Fibroblast of skin of right quadriceps (primary cell): ENCODE measurements around the gene PDE5A.

ENCODE experiments used
- DNase-seq: peaks from one replicate; pipeline ENCODE4 v3.0.0-alpha.2; 2013

PDE5A gene

DNA sequence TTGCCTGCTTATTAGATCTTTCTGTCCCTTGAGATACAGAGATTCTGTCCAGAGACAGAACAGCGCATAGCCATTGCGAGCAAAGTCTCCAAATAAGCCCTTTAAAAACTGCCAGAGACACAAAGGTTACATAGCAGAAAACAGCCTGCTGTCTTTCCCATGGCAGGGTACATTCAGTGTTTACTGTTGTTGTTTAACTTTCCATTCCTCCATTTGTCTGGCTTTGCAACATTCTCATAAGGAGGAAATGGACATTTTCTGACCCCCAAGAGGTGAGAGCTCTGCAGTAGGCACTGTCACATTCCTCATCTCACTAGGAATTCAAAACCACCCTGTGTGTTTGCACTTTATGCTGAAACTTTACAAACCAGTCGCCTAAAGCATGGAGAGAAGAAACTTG, 48.3 kb downstream of the PDE5A start:
- DNase-seq, result no peak

DNA sequence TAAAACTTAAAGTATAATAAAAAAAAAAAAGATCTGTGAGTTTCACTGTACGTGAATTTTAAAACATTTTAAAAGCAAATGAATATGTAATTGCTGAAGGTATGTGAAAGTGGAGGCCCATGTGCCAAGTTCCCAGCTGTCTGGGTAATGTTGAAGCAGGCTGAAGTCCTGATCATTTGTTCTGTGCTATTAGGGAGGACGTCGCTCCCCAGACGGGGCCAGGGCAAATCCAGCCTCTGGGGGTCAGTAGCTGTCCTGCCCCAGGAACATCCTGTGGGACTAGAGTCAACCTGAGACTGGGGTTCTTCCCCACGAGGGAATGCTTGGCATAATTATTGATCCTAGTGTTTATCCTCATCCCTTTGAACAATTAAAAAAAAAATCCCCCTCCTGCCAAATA, 48.8 kb downstream of the PDE5A start:
- no peak for DNase-seq

- peak; percentile 13 for DNase-seq
Observed at GRCh38 chr4:119570401-119570800, 58.2 kb downstream of the PDE5A start.

GRCh38 chr4:119564106-119564505, 64.5 kb downstream of the PDE5A start:
- no peak for DNase-seq

DNA sequence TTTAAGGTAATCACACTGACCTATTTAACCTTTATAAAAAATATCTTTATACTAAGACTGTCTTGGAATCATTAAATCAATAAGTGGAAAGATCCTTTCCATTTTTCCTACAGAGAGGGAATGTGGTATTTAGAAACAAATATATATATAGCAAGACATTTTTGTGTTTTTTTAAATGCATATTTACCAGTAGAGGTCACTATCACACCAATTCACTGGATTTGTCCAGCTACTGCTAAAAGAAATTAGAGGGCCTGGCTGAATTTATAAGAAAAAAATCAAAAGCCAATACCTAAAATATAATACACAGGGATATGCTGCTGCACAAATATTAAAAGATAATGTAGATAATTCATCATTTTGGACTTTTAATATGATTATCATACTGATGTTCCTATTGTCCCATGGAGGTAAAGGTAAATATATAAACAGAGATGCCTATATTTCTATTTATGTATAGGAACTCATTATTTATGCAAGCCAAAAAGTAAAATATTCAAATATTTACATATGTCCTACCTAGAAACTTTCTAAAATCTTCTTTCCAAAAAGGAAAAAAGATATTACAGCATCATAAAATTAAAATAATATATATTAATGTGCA, 69.5 kb downstream of the PDE5A start:
- peak; percentile 58 for DNase-seq

GRCh38 chr4:119550857-119551532, 77.6 kb downstream of the PDE5A start:
- DNase-seq, result peak; percentile 13

DNA sequence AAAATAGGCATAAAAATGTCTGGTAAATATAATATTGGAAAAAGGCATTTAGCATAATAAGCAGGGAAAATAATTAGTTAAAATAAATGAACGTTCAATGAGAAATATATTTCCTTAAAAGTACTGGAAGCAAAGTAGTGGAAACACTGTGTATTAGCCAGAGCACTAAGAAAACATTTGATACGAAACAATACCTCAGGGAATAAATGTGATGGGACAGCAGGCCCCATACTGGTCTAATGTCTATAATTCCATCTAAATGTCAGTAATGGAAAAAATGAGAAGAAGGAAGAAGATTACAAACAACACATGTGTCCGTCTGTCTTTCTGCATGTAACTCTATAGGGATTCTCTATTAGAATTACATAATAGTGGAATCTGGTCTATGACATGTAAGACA, 79.0 kb downstream of the PDE5A start:
- no peak for DNase-seq

DNA sequence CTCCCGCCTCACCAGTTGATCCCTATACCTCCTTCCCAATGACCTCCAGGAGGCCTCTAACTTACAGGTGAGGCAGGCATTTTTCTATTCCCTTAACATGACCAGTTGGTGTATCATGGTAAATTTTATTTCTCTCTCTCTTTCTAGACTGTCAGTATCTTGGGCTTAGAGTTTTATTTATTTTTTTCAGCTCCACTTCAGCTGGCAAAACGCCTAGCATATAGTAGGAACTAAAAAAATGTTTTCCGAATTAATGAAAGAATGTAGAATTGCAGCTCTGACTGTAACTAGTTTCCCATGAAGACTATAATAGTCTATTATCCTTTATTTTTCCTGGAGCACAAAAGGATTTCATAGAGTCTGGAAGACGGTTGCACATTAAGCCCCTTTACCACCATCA, 84.8 kb downstream of the PDE5A start:
- peak; percentile 13 for DNase-seq

- DNase-seq, result no peak
Observed at GRCh38 chr4:119543187-119543586, 85.4 kb downstream of the PDE5A start.

- no peak for DNase-seq
Observed at GRCh38 chr4:119540249-119540648, 88.4 kb downstream of the PDE5A start.

DNA sequence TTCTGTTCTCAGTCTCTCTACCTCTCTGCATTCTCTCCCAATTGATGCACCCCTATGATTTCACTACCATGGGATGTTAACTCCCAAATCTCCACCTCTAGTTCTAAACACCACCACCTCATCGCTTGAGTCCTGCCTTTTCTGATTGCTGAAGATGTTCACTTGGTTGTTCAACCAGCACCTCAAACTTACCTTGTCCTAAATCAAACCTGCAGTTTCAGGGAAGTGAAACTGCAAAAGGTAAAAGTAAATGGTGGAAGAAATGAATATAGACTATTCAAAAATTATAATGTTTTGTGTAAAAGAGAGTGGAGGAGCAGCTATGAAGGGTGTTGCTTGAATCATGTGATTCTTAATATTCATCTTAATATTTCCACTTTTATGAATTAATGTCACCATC, 91.0 kb downstream of the PDE5A start:
- DNase-seq, result no peak

- no peak for DNase-seq
Observed at GRCh38 chr4:119536572-119537528, 91.8 kb downstream of the PDE5A start.

GRCh38 chr4:119532319-119532718, 96.3 kb downstream of the PDE5A start:
- no peak for DNase-seq

- no peak for DNase-seq
Observed at GRCh38 chr4:119529788-119530187, 98.8 kb downstream of the PDE5A start.

DNA sequence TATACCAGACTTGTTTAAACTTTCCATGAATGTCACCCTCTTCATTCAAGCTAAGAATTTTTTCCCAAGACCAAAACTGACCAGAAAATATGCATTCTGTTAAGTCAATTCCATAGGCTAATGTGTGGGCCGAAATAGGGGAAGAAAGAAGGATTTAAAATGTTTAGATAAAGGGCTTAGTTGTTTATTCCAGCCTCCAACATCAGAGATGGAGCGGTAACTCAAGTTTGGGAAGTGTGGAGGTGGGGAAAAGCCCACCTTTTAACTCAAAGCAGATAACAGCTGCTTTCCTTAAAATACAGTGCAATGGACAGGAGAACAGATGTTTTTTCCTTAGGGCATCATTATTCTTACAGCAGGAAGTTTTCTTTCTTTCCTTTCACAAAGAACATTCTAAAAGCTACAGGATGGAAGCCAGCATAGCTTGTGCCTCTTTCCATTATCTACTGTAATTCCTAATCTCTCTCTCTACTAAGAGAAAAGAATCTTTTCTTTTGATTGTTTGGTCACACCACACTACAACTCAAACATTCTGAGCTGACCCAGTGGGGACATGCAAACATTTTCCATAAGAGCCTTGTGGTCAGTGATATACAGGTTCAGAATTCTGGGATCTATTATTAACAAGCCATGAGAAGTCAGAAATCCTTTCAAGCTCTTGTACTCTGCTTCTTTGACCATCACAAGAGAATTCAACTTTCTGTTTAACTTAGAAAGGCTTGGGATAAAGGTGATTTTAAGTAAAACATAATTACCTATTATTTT, 101.6 kb downstream of the PDE5A start:
- no peak for DNase-seq

- no peak for DNase-seq
Observed at GRCh38 chr4:119525771-119526712, 102.6 kb downstream of the PDE5A start.

GRCh38 chr4:119525005-119525749, 103.4 kb downstream of the PDE5A start:
- peak; percentile 81 for DNase-seq

- DNase-seq, result no peak
Observed at GRCh38 chr4:119523399-119523798, 105.2 kb downstream of the PDE5A start.

DNA sequence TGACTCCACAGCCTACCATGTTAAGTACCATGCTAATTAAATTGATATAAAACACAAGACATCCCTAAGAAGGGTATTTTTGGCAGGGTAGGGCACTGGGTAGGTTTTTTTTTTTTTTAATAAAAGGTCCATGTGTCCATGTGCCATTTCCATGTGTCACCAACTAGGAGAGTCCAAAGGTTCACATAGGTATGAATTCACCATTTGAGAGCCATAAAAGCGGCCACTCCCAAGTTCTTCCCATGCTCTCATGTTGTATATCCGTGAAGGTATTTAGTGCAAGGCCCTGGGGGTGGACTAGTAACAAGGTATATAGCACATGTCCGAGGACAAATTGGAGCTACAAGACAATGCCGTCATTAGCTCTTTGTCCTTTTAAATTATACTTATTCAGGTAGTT, 107.3 kb downstream of the PDE5A start:
- DNase-seq, result no peak

DNA sequence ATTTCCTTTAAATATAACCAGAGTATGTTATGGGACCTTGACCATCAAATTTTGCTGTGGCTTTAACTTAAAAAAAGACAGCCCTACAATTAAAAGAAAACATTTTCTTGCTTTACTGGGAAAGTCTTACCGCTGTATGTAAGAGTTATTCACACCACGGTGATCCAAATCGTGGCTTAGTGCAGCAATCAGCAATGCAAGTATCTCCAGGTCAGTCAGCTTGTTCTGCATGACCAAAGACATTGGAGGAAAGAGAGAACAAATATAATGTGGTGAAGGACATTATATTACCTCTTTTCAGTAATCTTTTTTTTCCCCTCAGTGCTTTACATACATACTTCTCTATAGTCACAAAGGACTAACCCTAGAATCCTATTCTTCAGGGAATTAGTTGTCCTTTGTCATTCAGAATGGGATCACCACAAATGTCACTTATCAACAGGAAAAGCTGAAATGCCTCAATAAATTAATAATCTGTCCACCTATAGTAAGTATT, 109.6 kb downstream of the PDE5A start:
- no peak for DNase-seq
